Adrenal gland (tissue), 19 donors: ENCODE data around the gene MED12. TPM values are rescaled to one million over a fixed set of nuclear protein-coding genes. Genes with fewer than 3 reads are reported as not detected.

Source experiments
- DNase-seq, 7 donors: peaks; one replicate each; pipeline ENCODE4 v3.0.0-alpha.2; 2019 to 2020
- H3K27ac ChIP-seq, 5 donors: fragments of 200-600 bp; sonication (generic) in 4 of 5; 1 replicate in 3 of 5; 2 replicates in 2 of 5; pipeline versions ENCODE4 v1.5.1 to v1.8.0; 2016 to 2020; ENCODE audit warnings: mild to moderate bottlenecking in 1 of 5
- H3K27me3 ChIP-seq: fragments of 200-600 bp; 2 replicates; pipeline ENCODE4 v1.8.0; 2021
- H3K36me3 ChIP-seq, 2 donors: fragments of 200-600 bp; replicated peaks in 1 of 2; 1 replicate in 1 of 2; 2 replicates in 1 of 2; pipeline versions ENCODE4 v1.5.1 to v1.8.0; 2018 to 2022
- H3K4me1 ChIP-seq, 2 donors: fragments of 200-600 bp; replicated peaks in 1 of 2; 1 replicate in 1 of 2; 2 replicates in 1 of 2; pipeline versions ENCODE4 v1.5.1 to v1.8.0; 2018 to 2021
- H3K4me3 ChIP-seq, 4 donors: fragments of 200-600 bp; sonication (generic) in 3 of 4; one replicate each; pipeline ENCODE4 v1.5.1; 2016 to 2018
- H3K9me3 ChIP-seq, 3 donors: fragments of 200-600 bp; sonication (generic) in 1 of 3; replicated peaks in 1 of 3; 1 replicate in 2 of 3; 2 replicates in 1 of 3; pipeline versions ENCODE4 v1.5.1 to v1.8.0; 2016 to 2021
- POLR2A ChIP-seq, 2 donors: fragments of 450-650 bp; IDR thresholded peaks; one replicate each; pipeline ENCODE4 v1.6.1; 2017; ENCODE audit warnings: antibody characterized with exemption in 2 of 2, mild to moderate bottlenecking in 2 of 2, moderate library complexity in 1 of 2
- WGBS, 4 donors: extraction: QIAGEN DNeasy Blood & Tissue Kit in 2 of 4; methylation state at CpG; one replicate each; pipeline versions ENCODE4 v1.1.5 to v1.1.7; 2013 to 2017; 5-methylcytosine and 5-hydroxymethylcytosine counted together
- intact Hi-C, 2 donors: fragments of 100-400 bp; cut with DNase I; formaldehyde crosslinking; loops; one replicate each; pipeline versions ENCODE4 v1.14.1 to v1.15.0; 2022 to 2023
- long read RNA-seq, 10 donors: library from polyadenylated mRNA in 3 of 10; unstranded in 2 of 10; stranded (forward) in 1 of 10; transcript quantifications; one replicate each; pipeline ENCODE4 v2.0.0 and lab custom pipeline, GENCODE V29; 2021 to 2026
- polyA plus RNA-seq, 3 donors: library from polyadenylated mRNA; stranded (reverse); fragments of 200-250 nt in 2 of 3; fragments of 350-450 nt in 1 of 3; fragmentation: Illumina TruSeq in 1 of 3; extraction: RNeasy Lipid Tissue Mini Kit (QIAGEN cat#74804) in 1 of 3; gene quantifications; one replicate each; pipeline ENCODE4 v1.2.3, GENCODE V29; 2013 to 2014
- total RNA-seq, 9 donors: library from RNA; depleted of rRNA in 4 of 9; stranded (reverse); fragments of >200 nt in 4 of 9; fragments of 120-200 nt in 1 of 9; fragmentation: NEBNext Ultra II Directional in 1 of 9; extraction: Animal tissue kit (Norgen Biotek cat#: 25700) in 1 of 9; gene quantifications; one replicate each; pipeline versions ENCODE4 v1.1.0 to v1.2.4, GENCODE V29; 2013 to 2023
- TF ChIP-seq, protein P1 (sequence below), 6 experiments: fragments of 450-650 bp in 4 of 6; fragments of 200-600 bp in 2 of 6; sonication (generic) in 1 of 6; IDR thresholded peaks; 1 replicate in 5 of 6; 2 replicates in 1 of 6; pipeline versions ENCODE4 v1.5.1 to v1.8.0; 2016 to 2021; ENCODE audit warnings: antibody characterized with exemption in 6 of 6, mild to moderate bottlenecking in 2 of 6, moderate library complexity in 1 of 6
- donor health status: healthy with polysubstance abuse.
- donor health status: Bipolar disorder and iron deficiency.
- donor health status: DM: yes; HTN: yes; CAD: no.
- donor health status: DM: no; HTN: no; CAD: no.
- donor health status: DM: no; HTN: no; CAD: no.
- donor health status: DM: yes; HTN: yes; CAD: no.

MED12 gene
- total RNA-seq = 100 to 1,000 TPM in 2 of 9 donors, 10 to 100 TPM in 7; 39.0 to 107 (median 90.6) TPM
- 10 to 100 TPM; 34.0 to 49.3 (median 44.3) TPM for polyA plus RNA-seq
- long read RNA-seq, donor 1 = 0 reads
- long read RNA-seq, donor 2, partial matches to known transcripts = 9 of 9 reads
- long read RNA-seq, donor 2, other reads (novel, unspliced or antisense) = 0 of 9 reads
- long read RNA-seq, donor 3, partial matches to known transcripts = 0 of 1 reads
- long read RNA-seq, donor 3, other reads (novel, unspliced or antisense) = 0 of 1 reads
- long read RNA-seq, donor 4, partial matches to known transcripts = 7 of 7 reads
- long read RNA-seq, donor 4, other reads (novel, unspliced or antisense) = 0 of 7 reads
- long read RNA-seq, donor 5, full-length matches to known transcripts = 5 of 25 reads
- long read RNA-seq, donor 5, partial matches to known transcripts = 14 of 25 reads
- long read RNA-seq, donor 5, other reads (novel, unspliced or antisense) = 6 of 25 reads
- long read RNA-seq, donor 6, partial matches to known transcripts = 3 of 5 reads
- long read RNA-seq, donor 6, other reads (novel, unspliced or antisense) = 2 of 5 reads
- long read RNA-seq, donor 7 = 0 reads
- long read RNA-seq, donor 8, partial matches to known transcripts = 6 of 6 reads
- long read RNA-seq, donor 8, other reads (novel, unspliced or antisense) = 0 of 6 reads
- long read RNA-seq, donor 9, partial matches to known transcripts = 5 of 5 reads
- long read RNA-seq, donor 9, other reads (novel, unspliced or antisense) = 0 of 5 reads
- long read RNA-seq, donor 10, partial matches to known transcripts = 6 of 6 reads
- long read RNA-seq, donor 10, other reads (novel, unspliced or antisense) = 0 of 6 reads

DNA sequence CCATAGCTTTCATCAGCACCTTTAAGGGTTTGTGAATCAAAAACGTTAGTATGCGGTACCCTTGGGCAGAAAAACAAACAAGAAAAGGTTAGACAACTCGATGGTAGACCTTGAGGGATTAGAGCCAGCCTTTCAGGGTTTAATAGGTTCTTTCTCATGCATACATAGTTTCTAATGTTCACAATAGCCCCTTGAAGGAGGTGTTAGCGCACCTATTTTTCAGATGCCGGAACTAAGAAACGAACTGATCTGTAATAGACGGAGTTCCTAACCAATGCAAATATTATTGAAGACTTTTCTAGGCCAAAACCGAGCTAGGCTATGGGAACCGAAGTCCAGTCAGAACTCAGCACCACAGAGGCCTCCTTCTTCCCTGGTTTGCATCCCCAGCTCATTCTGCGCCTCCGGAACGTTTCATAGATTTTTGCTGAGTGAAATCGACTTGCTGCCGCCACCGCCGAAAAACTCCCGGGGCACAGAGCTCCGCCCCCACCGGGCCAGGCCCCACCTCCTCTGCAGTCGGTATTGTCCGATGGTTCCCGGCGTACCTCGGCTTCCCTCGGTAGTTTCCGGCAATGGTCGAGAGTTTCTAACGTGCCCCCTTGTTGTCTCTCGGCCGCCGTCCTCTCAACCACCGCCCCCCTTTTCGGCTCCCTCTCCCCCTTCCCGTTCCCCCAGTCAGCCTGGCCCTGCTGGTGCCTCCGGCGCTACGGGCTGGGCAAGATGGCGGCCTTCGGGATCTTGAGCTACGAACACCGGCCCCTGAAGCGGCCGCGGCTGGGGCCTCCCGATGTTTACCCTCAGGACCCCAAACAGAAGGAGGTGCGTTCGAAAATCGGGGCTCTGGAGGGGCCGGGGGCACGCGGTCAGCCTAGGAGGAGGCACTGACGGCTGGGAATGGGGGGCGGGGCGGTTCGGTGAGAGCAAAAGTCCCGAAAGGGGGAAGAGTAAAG lies at the start of gene MED12:
Gene MED12 (plus strand): TSS at position 565 of the 953 bp plus-strand sequence. CDS start 159 bp downstream, at position 724.
- H3K4me1 ChIP-seq = peaks cover 6 to 9% of the 10 kb centered on the region in 2 donors
- 1 to 36% (median 15%) methylated on average over 25 to 56 of the region's 56 CpGs for whole genome bisulfite sequencing, 4 donors
- peak within 1 kb of the TSS; percentile 43 to 84 (median 69) for H3K27ac ChIP-seq

DNA sequence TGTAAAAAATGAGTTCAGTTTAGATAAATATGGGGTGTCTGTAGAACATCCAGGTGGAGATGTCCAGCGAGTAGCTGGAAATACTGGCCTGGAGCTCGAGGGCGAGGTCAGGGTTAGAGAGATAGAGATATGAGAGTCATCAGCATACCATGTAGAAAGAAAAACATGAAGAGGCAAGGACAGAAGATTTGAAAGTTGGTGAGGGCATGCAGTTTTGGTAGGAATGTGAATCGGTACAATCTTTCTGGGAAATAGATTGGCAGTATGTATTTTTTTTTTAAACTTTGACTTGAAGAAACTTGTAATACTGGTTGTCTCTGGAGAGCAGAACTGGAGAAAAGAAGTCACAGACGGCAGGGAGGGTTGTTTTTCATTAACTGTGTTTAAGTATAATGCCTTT lies 47.9 kb upstream of the MED12 start:
- Histone ChIP-seq H3K36me3 (no peaks in the 10 kb centered on the region), H3K4me1 (peaks cover 0 to 6% of the 10 kb centered on the region in 2 donors), H3K4me3 (no peak overlapping the region), H3K27me3 (peaks cover 6% of the 10 kb centered on the region), H3K27ac (no peak overlapping the region), H3K9me3 (no peaks in the 10 kb centered on the region)
- WGBS, 4 donors = 50 to 59% (median 55%) methylated on average over 5 of the region's 5 CpGs
- intact Hi-C loops = no loop called here
- TF ChIP-seq POLR2A (IDR thresholded peaks at IDR 0.05) = no peak
- TF ChIP-seq, protein P1, sequence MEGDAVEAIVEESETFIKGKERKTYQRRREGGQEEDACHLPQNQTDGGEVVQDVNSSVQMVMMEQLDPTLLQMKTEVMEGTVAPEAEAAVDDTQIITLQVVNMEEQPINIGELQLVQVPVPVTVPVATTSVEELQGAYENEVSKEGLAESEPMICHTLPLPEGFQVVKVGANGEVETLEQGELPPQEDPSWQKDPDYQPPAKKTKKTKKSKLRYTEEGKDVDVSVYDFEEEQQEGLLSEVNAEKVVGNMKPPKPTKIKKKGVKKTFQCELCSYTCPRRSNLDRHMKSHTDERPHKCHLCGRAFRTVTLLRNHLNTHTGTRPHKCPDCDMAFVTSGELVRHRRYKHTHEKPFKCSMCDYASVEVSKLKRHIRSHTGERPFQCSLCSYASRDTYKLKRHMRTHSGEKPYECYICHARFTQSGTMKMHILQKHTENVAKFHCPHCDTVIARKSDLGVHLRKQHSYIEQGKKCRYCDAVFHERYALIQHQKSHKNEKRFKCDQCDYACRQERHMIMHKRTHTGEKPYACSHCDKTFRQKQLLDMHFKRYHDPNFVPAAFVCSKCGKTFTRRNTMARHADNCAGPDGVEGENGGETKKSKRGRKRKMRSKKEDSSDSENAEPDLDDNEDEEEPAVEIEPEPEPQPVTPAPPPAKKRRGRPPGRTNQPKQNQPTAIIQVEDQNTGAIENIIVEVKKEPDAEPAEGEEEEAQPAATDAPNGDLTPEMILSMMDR (IDR thresholded peaks at IDR 0.05) = no peak
- no peak for DNase-seq

More for the DNA sequence above, at the start of gene MED12:
- Histone ChIP-seq H3K4me3 (peak within 1 kb of the TSS in 3 of 4 donors; percentile 34 to 68 (median 55)), H3K9me3 (no peaks in the 10 kb centered on the region), H3K36me3 (peaks cover 0 to 26% of the 10 kb centered on the region in 2 donors), H3K27me3 (no peaks in the 10 kb centered on the region)
- intact Hi-C loops = no loop called here
- peak in 1 of 2 donors; percentile 51 for TF ChIP-seq POLR2A (IDR thresholded peaks at IDR 0.05)
- TF ChIP-seq, protein P1 (IDR thresholded peaks at IDR 0.05) = no peak
- DNase-seq = peak; percentile 85 to 93 (median 87)

DNA sequence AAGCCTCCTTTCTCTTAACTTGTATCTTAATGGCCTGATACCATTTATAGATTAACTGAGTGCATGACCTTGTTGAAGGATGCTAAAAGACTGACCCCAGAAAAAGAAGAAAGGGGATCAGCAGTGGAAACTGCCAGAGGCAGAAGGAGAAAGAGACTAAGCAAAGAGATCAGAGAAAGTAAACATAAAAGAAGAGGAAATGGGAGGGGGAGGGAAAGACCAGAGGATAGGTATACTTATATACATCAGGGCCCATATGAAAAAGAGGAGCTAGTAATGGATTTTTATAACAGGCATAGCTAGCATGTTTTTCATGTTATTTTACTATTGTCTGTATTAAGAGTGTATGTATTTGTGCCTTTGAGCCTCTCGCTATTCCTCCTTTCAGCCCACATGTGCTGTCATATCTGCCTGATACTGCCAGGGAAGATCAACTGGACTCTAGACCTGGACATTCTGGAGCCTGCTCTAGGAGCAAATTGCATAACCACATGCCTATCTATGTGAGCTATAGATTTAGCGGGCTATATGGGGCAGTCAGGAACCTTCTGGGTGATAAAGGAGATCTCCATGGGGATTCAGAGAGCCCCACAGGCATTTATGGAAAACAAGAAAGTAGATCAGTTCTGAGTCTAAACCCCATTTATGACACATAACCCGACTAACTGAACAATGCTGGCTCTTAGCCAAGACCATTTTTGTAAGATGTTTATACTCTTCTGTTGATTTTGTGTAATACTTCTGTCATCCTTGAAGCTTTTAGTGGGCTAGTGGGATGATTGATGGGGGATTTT lies 36.9 kb upstream of the MED12 start:
- Histone ChIP-seq H3K9me3 (no peaks in the 10 kb centered on the region), H3K27ac (no peak overlapping the region), H3K4me3 (no peak overlapping the region), H3K27me3 (peaks cover 7% of the 10 kb centered on the region), H3K36me3 (no peaks in the 10 kb centered on the region), H3K4me1 (no peaks in the 10 kb centered on the region)
- WGBS, 4 donors = 53 to 73% (median 55%) methylated on average over 3 of the region's 3 CpGs
- intact Hi-C loops = no loop called here
- TF ChIP-seq, protein P1 (IDR thresholded peaks at IDR 0.05) = no peak
- TF ChIP-seq POLR2A (IDR thresholded peaks at IDR 0.05) = no peak
- no peak for DNase-seq
